Measurements from ENCODE around the gene METTL22. TPM values are rescaled to one million over a fixed set of nuclear protein-coding genes. Genes with fewer than 3 reads are reported as not detected.

Gene METTL22
- polyA plus RNA-seq, 1 experiment: 54.6 TPM

- H3K4me3 ChIP-seq (ENCODE audit: low read depth, low read length): no peak overlapping the region
- no peak for DNase-seq (ENCODE audit: low read depth)
- no peaks in the 10 kb centered on the region for H3K27me3 ChIP-seq (ENCODE audit: control insufficient read depth, insufficient read depth, low read length)
- CTCF ChIA-PET: interaction anchor here (0.5 kb wide), 1 partner anchor 17 kb away, joined by 3 read pairs; no protein-coding TSS in a partner anchor
- POLR2A ChIA-PET: interaction anchor here (0.7 kb wide), 1 partner anchor 8 kb away, joined by 9 read pairs; no protein-coding TSS in a partner anchor
- no peaks in the 10 kb centered on the region for H3K36me3 ChIP-seq (ENCODE audit: control insufficient read depth, insufficient read depth, low read length)
- no peak for TF ChIP-seq CTCF (IDR thresholded peaks at IDR 0.05; ENCODE audit: insufficient read depth, low read depth, low read length)
Measured at GRCh38 chr16:8676160-8676547, 54.7 kb downstream of the METTL22 start.

- DNase-seq (ENCODE audit: low read depth): no peak
- H3K4me3 ChIP-seq (ENCODE audit: low read depth, low read length): no peak overlapping the region
- ChIA-PET CTCF (interaction anchor here (0.5 to 0.9 kb wide), 2 partner anchors 16 to 18 kb away, joined by 3 read pairs; no protein-coding TSS in a partner anchor), POLR2A (no interaction called here)
- H3K27me3 ChIP-seq (ENCODE audit: control insufficient read depth, insufficient read depth, low read length): no peaks in the 10 kb centered on the region
- H3K36me3 ChIP-seq (ENCODE audit: control insufficient read depth, insufficient read depth, low read length): no peaks in the 10 kb centered on the region
- no peak for TF ChIP-seq CTCF (IDR thresholded peaks at IDR 0.05; ENCODE audit: insufficient read depth, low read depth, low read length)
Measured at GRCh38 chr16:8676737-8677375, 55.4 kb downstream of the METTL22 start.

DNA sequence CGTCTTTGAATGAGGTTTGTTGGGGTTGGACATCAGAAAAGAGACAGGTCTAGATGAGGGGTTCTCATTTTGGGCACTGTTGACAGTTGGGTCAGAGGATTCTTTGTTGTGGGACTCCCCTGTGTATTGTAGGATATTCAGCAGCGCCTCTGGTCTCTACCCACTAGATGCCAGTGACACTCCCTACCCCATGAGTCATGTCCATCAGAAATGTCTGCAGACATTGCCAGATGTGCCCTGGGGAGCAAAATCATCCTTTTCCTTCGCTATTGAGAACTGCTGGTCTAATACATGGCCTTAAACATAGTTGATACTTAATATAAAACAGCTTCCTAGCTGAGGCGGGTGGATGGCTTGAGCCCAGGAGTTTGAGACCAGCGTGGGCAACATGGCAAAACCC lies 56.0 kb downstream of the METTL22 start:
- POLR2A ChIA-PET: no interaction called here
- no peak for DNase-seq (ENCODE audit: low read depth)
- Histone ChIP-seq H3K27me3 (ENCODE audit: control insufficient read depth, insufficient read depth, low read length) (no peaks in the 10 kb centered on the region), H3K4me3 (ENCODE audit: low read depth, low read length) (no peak overlapping the region), H3K36me3 (ENCODE audit: control insufficient read depth, insufficient read depth, low read length) (no peaks in the 10 kb centered on the region)
- CTCF ChIA-PET: interaction anchor here (0.7 to 0.9 kb wide), 2 partner anchors 12 to 17 kb away, joined by 3 to 4 read pairs; no protein-coding TSS in a partner anchor
- no peak for TF ChIP-seq CTCF (IDR thresholded peaks at IDR 0.05; ENCODE audit: insufficient read depth, low read depth, low read length)

GRCh38 chr16:8678068-8678927 lies 56.8 kb downstream of the METTL22 start:
- Histone ChIP-seq H3K36me3 (ENCODE audit: control insufficient read depth, insufficient read depth, low read length) (no peaks in the 10 kb centered on the region), H3K4me3 (ENCODE audit: low read depth, low read length) (no peak overlapping the region), H3K27me3 (ENCODE audit: control insufficient read depth, insufficient read depth, low read length) (no peaks in the 10 kb centered on the region)
- no peak for DNase-seq (ENCODE audit: low read depth)
- POLR2A ChIA-PET: interaction anchor here (0.5 kb wide), 2 partner anchors 190 to 381 kb away, joined by 3 to 7 read pairs; partner anchors contain the start of gene CARHSP1
- no peak for TF ChIP-seq CTCF (IDR thresholded peaks at IDR 0.05; ENCODE audit: insufficient read depth, low read depth, low read length)
- CTCF ChIA-PET: interaction anchor here (0.7 kb wide), 1 partner anchor 13 kb away, joined by 4 read pairs; no protein-coding TSS in a partner anchor

GRCh38 chr16:8679151-8679550 lies 57.7 kb downstream of the METTL22 start:
- DNase-seq (ENCODE audit: low read depth): no peak
- POLR2A ChIA-PET: no interaction called here

More at GRCh38 chr16:8679151-8679550, 57.7 kb downstream of the METTL22 start:
- CTCF ChIA-PET: no interaction called here
- no peaks in the 10 kb centered on the region for H3K27me3 ChIP-seq (ENCODE audit: control insufficient read depth, insufficient read depth, low read length)
- TF ChIP-seq CTCF (IDR thresholded peaks at IDR 0.05; ENCODE audit: insufficient read depth, low read depth, low read length): no peak
- H3K4me3 ChIP-seq (ENCODE audit: low read depth, low read length): no peak overlapping the region
- H3K36me3 ChIP-seq (ENCODE audit: control insufficient read depth, insufficient read depth, low read length): no peaks in the 10 kb centered on the region

Data from BJ (cell line).